GM19035 (cell line): ENCODE measurements around the gene RPS6KA6.

ENCODE experiments used
- ATAC-seq: cut with Tn5 transposase; IDR thresholded peaks from one replicate; pipeline ENCODE4 v1.9.1; 2021; ENCODE audit not compliant: unreplicated experiment

Gene RPS6KA6

DNA sequence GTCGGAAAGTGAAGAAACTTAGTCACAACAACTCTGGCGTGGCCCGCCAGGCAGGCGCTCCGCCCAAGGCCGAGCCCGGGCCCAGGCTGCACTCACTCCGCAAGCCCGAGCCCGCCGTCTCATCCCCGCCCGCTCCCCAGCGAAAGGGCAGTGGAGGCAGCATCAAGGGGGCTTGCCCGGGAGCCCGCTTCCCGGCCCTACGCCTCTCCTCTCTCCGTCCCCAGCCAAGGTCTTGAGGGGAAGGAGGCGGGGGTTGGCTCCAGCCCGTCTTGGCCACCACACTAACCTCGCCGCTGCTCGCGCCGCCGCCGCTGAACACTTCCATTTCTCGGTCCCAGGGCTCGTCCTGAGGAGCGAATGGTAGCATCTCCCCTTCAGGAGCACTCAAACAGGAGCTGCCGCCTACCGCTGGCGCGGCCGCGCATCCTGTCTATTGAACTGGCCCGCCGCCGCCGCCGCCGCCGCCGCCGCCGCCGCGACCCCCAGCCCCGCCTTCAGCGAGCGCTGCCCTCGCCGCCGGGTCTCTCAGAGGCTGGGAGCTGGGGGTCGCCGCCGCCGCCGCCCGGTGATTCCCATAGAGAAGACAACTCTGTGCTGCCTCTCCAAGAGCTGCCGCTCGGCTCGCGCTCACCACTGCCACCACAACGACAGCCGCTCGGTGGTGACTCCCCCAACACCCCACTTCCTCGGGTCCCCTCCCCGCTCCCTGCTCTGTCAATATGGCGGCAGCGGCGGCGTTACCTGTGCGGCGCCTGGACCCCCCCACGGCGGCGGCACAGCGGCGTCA lies at the start of gene RPS6KA6:
Gene RPS6KA6 (minus strand): TSS at position 667 of the 787 bp plus-strand sequence. CDS start 300 bp downstream, at position 367.
- ATAC-seq, result no peak

- no peak for ATAC-seq
Measured at GRCh38 chrX:84224741-84225140, 36.7 kb upstream of the RPS6KA6 start.

DNA sequence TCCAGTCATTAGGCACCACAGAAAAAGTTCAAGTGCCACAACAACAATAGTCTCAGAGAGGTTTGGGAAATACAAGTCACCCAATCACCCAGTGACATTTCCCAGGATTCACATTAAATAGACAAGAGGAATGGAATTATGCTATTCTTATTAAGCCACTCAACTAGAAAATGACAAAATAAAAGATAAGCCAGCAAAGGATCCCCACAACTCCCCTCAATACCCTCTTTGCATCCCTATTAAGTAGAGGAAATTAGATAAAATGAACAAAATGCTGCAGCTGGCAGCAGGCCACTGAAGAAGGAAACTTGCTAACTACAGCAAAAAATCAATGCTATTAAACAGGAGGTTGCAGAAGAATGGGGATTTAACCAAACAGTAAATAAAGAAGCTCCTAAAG lies 35.3 kb upstream of the RPS6KA6 start:
- ATAC-seq, result no peak

DNA sequence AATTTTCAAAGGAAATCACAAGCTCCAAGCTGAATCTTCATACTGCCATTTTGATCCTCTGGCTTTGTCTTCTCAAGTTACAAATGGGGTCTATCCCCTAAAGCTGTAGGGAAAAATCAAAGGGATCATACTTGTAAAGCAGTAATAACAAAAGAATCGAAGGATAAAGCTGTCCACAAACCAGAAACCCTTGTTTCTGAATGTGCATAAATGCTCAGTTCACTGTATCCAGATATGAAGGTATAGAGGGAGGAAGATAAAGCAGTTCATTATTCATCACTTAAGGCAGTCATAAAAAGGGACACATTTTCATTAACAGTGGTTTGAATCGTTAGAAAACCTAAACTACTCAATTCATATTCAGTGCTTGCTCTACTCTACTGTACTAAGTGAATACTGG lies 33.2 kb upstream of the RPS6KA6 start:
- no peak for ATAC-seq

DNA sequence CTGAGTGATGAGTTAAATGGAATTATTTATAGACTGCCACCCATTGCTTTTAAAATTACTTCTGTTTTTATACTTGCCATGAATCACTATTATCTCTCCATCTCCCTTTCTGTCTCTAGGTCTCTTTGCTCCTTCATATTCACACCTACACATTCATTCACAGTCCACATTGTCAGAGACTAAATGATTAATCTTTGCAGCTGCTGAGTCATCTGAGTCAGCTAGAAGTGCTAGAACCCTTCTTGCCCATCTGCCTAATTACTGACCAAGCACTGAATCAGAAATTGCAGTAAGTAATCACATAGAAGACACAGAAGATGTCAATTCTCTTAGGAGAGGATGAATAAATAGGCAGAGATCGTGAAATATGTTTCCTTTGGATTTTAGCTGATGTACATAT lies 31.6 kb upstream of the RPS6KA6 start:
- no peak for ATAC-seq

DNA sequence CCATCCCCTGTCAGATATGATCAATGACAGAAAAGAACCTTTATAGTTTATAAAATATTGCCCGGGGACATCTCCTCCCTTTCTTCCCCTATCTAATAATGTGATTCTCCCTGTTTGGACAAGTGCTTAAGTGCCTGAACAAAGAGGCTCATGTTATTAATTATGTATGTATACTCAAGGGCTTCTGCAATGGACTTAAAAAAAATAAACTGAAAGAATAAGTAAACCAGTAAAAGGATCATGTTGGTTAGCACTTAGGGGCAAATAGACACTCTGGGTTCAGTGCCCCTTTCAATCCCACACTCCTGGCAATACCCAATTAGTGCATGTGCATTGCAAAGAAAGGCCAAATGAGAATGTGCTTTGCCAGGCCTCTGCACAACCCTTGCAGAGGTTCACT lies 30.7 kb upstream of the RPS6KA6 start:
- no peak for ATAC-seq

- ATAC-seq, result no peak
Measured at GRCh38 chrX:84216881-84217280, 28.9 kb upstream of the RPS6KA6 start.

- no peak for ATAC-seq
Measured at GRCh38 chrX:84216406-84216805, 28.4 kb upstream of the RPS6KA6 start.

GRCh38 chrX:84205276-84205675 lies 17.3 kb upstream of the RPS6KA6 start:
- ATAC-seq, result no peak

DNA sequence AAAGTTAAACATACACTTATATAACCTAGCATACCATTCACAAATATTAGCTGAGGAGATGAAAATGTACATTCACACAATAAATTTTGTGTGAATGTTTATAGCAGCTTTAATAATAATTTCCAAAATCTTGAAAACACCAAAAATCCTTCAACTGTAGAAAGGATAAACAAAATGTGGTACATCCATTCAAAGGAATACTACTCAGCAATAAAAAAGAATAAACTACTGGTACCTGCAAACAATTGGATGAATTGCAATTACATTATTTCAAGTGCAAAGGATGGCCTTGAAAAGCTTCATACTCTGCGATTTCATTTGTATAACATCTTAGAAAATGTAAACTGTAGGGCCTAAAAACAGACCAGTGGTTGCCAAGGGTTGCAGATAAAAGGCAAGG lies 11.7 kb upstream of the RPS6KA6 start:
- no peak for ATAC-seq

DNA sequence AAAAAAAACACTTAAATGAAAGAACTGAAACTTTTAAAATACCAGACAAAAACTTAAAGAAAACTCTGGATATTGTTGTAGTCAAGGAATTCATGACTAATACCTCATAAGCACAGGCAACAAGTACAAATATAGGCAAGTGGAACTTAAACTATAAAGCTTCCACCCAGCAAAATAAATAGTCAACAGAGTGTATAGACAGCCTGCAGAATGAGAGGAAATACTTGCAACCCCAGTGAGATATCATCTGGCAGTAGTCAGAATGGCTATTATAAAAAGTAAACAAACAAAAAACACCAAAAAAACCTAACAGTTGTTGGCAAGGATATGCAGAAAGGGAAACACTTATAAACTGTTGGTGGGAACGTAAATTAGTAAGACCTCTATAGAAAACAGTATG lies 9.6 kb upstream of the RPS6KA6 start:
- ATAC-seq, result no peak

GRCh38 chrX:84192006-84192405 lies 4.0 kb upstream of the RPS6KA6 start:
- no peak for ATAC-seq

DNA sequence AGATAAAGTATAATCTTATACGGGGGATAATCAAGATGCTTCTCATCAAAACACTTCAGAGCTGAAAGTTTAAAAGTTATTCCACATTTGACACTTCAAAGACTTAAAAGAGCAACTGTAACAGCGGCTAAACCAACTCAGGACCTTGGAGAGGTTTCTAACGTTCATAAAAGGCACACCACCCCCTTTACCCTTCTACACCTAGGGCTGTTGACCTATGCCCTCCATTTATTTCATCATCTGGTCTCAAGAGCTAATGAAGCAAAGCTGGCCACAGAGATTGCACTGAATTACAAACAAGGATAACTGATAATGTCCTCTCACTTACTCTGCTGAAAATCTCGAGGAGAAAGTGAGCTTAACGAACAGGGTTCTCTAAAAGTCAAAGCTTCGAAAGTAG lies 1.1 kb upstream of the RPS6KA6 start:
- ATAC-seq, result no peak

- ATAC-seq, result no peak
Measured at GRCh38 chrX:84188320-84188834, 378 bp upstream of the RPS6KA6 start.

GRCh38 chrX:84186603-84187532 lies 1.1 kb downstream of the RPS6KA6 start:
- ATAC-seq, result no peak

DNA sequence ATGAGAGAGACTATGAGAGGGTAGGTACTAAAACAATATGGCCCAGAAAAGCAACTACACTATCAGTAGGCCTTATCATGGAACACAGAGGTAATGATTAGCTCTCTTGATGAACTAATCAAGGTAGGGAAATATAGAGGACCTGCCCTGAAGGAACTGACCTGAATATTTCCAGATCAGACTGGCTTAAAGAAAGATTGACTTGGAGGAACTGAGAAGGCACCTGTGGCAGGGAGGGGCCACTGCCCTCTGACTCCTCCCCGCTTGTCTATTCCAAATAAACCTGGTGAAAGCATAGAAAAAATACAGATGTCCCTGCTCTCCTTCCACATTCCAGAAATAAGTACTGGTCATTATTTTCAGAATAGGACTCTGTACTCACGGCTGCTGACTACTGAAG lies 5.5 kb downstream of the RPS6KA6 start:
- ATAC-seq, result no peak

DNA sequence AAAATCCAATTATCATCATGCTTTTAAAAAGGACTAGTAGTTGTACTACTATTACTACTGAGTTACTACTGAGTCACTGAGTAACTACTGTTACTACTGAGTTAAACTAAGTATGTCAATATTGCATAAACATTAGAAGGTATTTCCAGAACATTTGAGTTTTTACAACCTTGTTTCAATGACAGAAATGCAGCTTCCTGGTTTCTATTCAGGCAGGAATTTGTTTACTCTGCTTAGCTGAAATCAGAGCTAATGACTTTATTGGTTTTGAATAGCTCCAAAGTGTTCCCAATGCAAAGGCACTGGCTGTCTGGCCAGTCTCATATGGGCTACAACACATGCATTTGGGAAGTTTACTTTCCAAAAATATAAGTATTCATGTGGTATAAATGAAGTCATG lies 12.0 kb downstream of the RPS6KA6 start:
- ATAC-seq, result no peak

DNA sequence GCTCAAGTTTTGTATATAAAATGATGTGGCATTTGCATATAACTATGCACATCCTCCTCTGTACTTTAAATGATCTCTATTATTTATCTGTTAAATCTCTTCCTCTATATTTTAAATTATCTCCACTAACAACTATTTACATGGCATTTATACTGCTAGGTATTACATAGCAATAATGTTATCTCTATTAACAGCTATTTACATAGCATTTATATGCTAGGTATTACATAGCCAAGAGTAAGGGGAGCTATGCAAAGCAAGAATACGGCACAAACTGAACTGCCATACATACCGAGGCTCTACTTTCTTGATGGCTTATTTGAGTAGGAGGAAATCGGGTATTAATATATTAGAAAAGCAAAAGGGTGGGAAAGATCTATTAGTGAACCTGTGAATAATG lies 12.7 kb downstream of the RPS6KA6 start:
- no peak for ATAC-seq

DNA sequence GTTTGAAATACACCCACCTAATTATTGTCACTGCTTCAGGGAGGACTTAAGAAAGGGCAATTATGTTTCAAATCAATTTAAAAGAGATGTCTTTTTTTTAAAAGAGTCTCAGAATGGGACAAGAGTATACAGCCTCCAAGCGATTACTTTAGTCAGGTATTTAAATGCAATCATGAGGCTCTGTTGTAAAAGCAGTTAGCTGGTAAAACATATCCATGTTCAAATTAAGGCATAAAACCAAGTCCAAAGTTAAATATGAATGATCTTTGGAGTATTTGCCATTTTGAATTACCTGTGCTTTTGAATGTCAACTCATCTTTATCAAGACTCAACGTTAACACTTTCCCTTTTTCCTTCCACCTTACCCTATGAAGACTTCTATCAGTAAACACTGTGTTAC lies 13.7 kb downstream of the RPS6KA6 start:
- no peak for ATAC-seq

DNA sequence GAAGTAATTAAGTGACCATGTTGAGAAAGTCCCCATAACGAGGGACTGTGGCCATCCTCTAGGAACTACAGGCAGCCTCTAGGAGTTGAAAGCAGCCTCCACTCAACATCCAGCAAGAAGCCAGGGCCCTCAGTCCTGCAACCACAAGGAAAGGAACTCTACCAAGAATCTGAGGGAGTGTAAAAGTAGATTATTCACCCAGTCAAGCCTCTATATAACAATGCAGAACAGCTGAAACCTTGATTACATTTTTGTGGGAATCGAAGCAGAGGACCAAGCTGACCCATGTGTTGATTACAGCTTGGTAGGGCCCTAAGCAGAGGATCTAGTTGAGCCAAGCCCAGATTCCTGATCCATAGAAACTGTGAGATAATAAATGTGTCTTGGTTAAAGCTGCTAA lies 17.1 kb downstream of the RPS6KA6 start:
- ATAC-seq, result no peak

GRCh38 chrX:84168574-84168973 lies 19.4 kb downstream of the RPS6KA6 start:
- ATAC-seq, result no peak

- ATAC-seq, result no peak
Measured at GRCh38 chrX:84168095-84168494, 19.9 kb downstream of the RPS6KA6 start.
